ENCODE results near the gene LDLRAD4.

LDLRAD4 gene

GRCh38 chr18:13614641-13615288, 396.2 kb downstream of the LDLRAD4 start:
- DNase-seq (ENCODE audit: low read depth in 2 of 2): no peak

- DNase-seq (ENCODE audit: low read depth in 2 of 2): no peak
These were observed 396.9 kb downstream of the LDLRAD4 start for GRCh38 chr18:13615432-13615861.

GRCh38 chr18:13616041-13616440, 397.5 kb downstream of the LDLRAD4 start:
- no peak for DNase-seq (ENCODE audit: low read depth in 2 of 2)

GRCh38 chr18:13616525-13617035, 398.0 kb downstream of the LDLRAD4 start:
- DNase-seq (ENCODE audit: low read depth in 2 of 2): no peak

GRCh38 chr18:13617826-13618515, 399.4 kb downstream of the LDLRAD4 start:
- no peak for DNase-seq (ENCODE audit: low read depth in 2 of 2)

GRCh38 chr18:13618760-13619438, 400.3 kb downstream of the LDLRAD4 start:
- DNase-seq (ENCODE audit: low read depth in 2 of 2): no peak

GRCh38 chr18:13619505-13620205, 401.1 kb downstream of the LDLRAD4 start:
- DNase-seq (ENCODE audit: low read depth in 2 of 2): no peak

- no peak for DNase-seq (ENCODE audit: low read depth in 2 of 2)
These were observed 401.7 kb downstream of the LDLRAD4 start for GRCh38 chr18:13620206-13620672.

GRCh38 chr18:13620818-13621445, 402.4 kb downstream of the LDLRAD4 start:
- no peak for DNase-seq (ENCODE audit: low read depth in 2 of 2)

- DNase-seq (ENCODE audit: low read depth in 2 of 2): no peak
These were observed 402.9 kb downstream of the LDLRAD4 start for GRCh38 chr18:13621446-13621849.

GRCh38 chr18:13621886-13622619, 403.5 kb downstream of the LDLRAD4 start:
- no peak for DNase-seq (ENCODE audit: low read depth in 2 of 2)

- DNase-seq (ENCODE audit: low read depth in 2 of 2): no peak
These were observed 404.2 kb downstream of the LDLRAD4 start for GRCh38 chr18:13622751-13623150.

- no peak for DNase-seq (ENCODE audit: low read depth in 2 of 2)
These were observed 404.8 kb downstream of the LDLRAD4 start for GRCh38 chr18:13623348-13623747.

GRCh38 chr18:13623871-13624270, 405.3 kb downstream of the LDLRAD4 start:
- DNase-seq (ENCODE audit: low read depth in 2 of 2): no peak

- no peak for DNase-seq (ENCODE audit: low read depth in 2 of 2)
These were observed 406.1 kb downstream of the LDLRAD4 start for GRCh38 chr18:13624563-13625237.

- no peak for DNase-seq (ENCODE audit: low read depth in 2 of 2)
These were observed 406.8 kb downstream of the LDLRAD4 start for GRCh38 chr18:13625355-13625754.

GRCh38 chr18:13625843-13626543, 407.4 kb downstream of the LDLRAD4 start:
- DNase-seq (ENCODE audit: low read depth in 2 of 2): no peak

GRCh38 chr18:13626544-13626908, 408.0 kb downstream of the LDLRAD4 start:
- no peak for DNase-seq (ENCODE audit: low read depth in 2 of 2)

- DNase-seq (ENCODE audit: low read depth in 2 of 2): no peak
These were observed 409.1 kb downstream of the LDLRAD4 start for GRCh38 chr18:13627639-13628038.

- no peak for DNase-seq (ENCODE audit: low read depth in 2 of 2)
These were observed 409.7 kb downstream of the LDLRAD4 start for GRCh38 chr18:13628211-13628610.
